Testis (tissue), 2 donors: Measurements from ENCODE around the gene SERPINB11.

ENCODE experiments used
- POLR2A ChIP-seq: fragments of 450-650 bp; IDR thresholded peaks from one replicate; pipeline ENCODE4 v1.6.1; 2017; ENCODE audit warnings: antibody characterized with exemption, mild to moderate bottlenecking, moderate library complexity
- TF ChIP-seq, protein P1 (sequence below), 3 experiments: fragments of 450-650 bp in 2 of 3; fragments of 200-600 bp in 1 of 3; sonication (generic) in 1 of 3; IDR thresholded peaks; one replicate each; pipeline ENCODE4 v1.5.1; 2016 to 2019; ENCODE audit warnings: antibody characterized with exemption in 3 of 3, mild to moderate bottlenecking in 2 of 3, moderate library complexity in 1 of 3

DNA sequence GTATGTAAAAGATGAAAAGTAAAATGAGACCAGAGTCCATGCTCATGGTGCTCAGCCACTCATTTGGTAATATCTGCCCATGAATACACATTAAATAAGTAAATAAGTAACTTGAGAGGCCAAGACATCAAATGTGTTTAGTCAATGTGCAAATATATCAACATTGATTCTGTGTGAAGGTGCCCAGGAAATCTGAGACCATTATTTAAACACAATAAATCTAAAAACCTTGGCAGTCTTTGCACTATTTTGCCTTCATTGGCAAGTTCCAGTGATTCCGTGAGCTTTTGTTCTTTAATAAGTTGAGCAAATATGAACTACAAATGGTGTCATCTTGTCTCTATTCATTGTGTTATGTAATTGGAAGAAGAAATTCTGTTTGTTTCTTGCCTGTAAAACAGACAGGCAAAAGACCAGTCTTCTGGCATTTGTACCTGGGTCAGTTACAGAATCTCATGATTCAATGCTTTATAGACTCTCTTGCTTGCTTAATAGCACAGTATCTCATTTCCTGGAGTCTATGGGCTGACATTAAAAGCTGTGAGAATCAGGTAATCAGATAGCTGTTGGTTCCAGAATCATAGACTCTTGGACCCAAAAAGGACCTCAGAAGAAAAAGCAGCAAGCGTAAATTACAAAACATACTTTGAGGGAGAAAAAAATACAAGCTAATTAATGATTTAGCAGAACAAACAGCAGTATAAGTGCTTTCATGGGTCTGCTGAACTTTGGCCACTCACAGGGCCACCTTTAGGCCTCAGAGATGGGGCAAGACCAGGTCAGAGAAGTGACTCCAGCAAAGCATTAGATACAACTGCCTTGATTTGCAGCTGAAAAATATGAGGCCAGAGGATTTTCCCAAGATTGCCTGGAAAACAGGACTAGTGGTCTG is 21.1 kb upstream of the SERPINB11 start:
- TF ChIP-seq, protein P1, sequence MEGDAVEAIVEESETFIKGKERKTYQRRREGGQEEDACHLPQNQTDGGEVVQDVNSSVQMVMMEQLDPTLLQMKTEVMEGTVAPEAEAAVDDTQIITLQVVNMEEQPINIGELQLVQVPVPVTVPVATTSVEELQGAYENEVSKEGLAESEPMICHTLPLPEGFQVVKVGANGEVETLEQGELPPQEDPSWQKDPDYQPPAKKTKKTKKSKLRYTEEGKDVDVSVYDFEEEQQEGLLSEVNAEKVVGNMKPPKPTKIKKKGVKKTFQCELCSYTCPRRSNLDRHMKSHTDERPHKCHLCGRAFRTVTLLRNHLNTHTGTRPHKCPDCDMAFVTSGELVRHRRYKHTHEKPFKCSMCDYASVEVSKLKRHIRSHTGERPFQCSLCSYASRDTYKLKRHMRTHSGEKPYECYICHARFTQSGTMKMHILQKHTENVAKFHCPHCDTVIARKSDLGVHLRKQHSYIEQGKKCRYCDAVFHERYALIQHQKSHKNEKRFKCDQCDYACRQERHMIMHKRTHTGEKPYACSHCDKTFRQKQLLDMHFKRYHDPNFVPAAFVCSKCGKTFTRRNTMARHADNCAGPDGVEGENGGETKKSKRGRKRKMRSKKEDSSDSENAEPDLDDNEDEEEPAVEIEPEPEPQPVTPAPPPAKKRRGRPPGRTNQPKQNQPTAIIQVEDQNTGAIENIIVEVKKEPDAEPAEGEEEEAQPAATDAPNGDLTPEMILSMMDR (IDR thresholded peaks at IDR 0.05): no peak
- TF ChIP-seq POLR2A: no peak
